Measurements from ENCODE around the gene SLC25A33. TPM values are rescaled to one million over a fixed set of nuclear protein-coding genes. Genes with fewer than 3 reads are reported as not detected.

The SLC25A33 gene
- total RNA-seq, 1 donor from 2014 or later = 7.7 TPM

GRCh38 chr1:9612871-9613624 lies 73.8 kb downstream of the SLC25A33 start:
- Mint-ChIP-seq H3K27me3 (no peaks in the 10 kb centered on the region), H3K36me3 (ENCODE audit: insufficient read depth) (peaks cover 1% of the 10 kb centered on the region), H3K4me3 (ENCODE audit: low read depth) (no peak overlapping the region), H3K4me1 (ENCODE audit: low read depth) (no peaks in the 10 kb centered on the region), H3K9me3 (ENCODE audit: low read depth) (no peaks in the 10 kb centered on the region), H3K27ac (peak overlapping the region; percentile 67)
- DNase-seq (ENCODE audit: low spot score, unreplicated experiment) = no peak
- TF ChIP-seq CTCF (IDR thresholded peaks at IDR 0.05; ENCODE audit: unreplicated experiment) = no peak

GRCh38 chr1:9613625-9614299 lies 74.5 kb downstream of the SLC25A33 start:
- peaks cover 1% of the 10 kb centered on the region for H3K36me3 Mint-ChIP-seq (ENCODE audit: insufficient read depth)
- no peak overlapping the region for H3K4me3 Mint-ChIP-seq (ENCODE audit: low read depth)

GRCh38 chr1:9615316-9616063 lies 76.2 kb downstream of the SLC25A33 start:
- no peak for DNase-seq (ENCODE audit: low spot score, unreplicated experiment)
- no peaks in the 10 kb centered on the region for H3K9me3 Mint-ChIP-seq (ENCODE audit: low read depth)
- H3K27me3 Mint-ChIP-seq = peaks cover 6% of the 10 kb centered on the region
- peak; percentile 65 for TF ChIP-seq CTCF (IDR thresholded peaks at IDR 0.05; ENCODE audit: unreplicated experiment)
- H3K27ac Mint-ChIP-seq = no peak overlapping the region
- no peak overlapping the region for H3K4me3 Mint-ChIP-seq (ENCODE audit: low read depth)
- H3K36me3 Mint-ChIP-seq (ENCODE audit: insufficient read depth) = peaks cover 1% of the 10 kb centered on the region
- H3K4me1 Mint-ChIP-seq (ENCODE audit: low read depth) = no peaks in the 10 kb centered on the region

More at GRCh38 chr1:9613625-9614299, 74.5 kb downstream of the SLC25A33 start:
- Mint-ChIP-seq H3K9me3 (ENCODE audit: low read depth) (no peaks in the 10 kb centered on the region), H3K4me1 (ENCODE audit: low read depth) (no peaks in the 10 kb centered on the region), H3K27ac (no peak overlapping the region), H3K27me3 (peaks cover under 1% of the 10 kb centered on the region)
- TF ChIP-seq CTCF (IDR thresholded peaks at IDR 0.05; ENCODE audit: unreplicated experiment) = no peak
- no peak for DNase-seq (ENCODE audit: low spot score, unreplicated experiment)

GRCh38 chr1:9618909-9619679 lies 79.8 kb downstream of the SLC25A33 start:
- H3K4me3 Mint-ChIP-seq (ENCODE audit: low read depth) = no peak overlapping the region
- H3K9me3 Mint-ChIP-seq (ENCODE audit: low read depth) = no peaks in the 10 kb centered on the region
- H3K36me3 Mint-ChIP-seq (ENCODE audit: insufficient read depth) = no peaks in the 10 kb centered on the region
- no peaks in the 10 kb centered on the region for H3K4me1 Mint-ChIP-seq (ENCODE audit: low read depth)
- no peak for DNase-seq (ENCODE audit: low spot score, unreplicated experiment)
- TF ChIP-seq CTCF (IDR thresholded peaks at IDR 0.05; ENCODE audit: unreplicated experiment) = no peak
- H3K27ac Mint-ChIP-seq = no peak overlapping the region
- peaks cover 8% of the 10 kb centered on the region for H3K27me3 Mint-ChIP-seq
